Spinal cord (tissue), 10 donors: ENCODE measurements around the gene ZNF324B. TPM values are rescaled to one million over a fixed set of nuclear protein-coding genes. Genes with fewer than 3 reads are reported as not detected.
"Not testable (repeated sequence)": the region's sequence is repeated elsewhere in the genome, so short reads cannot be mapped to it uniquely, and the experiment has no call there.

ENCODE experiments used
- DNase-seq, 6 donors: peaks; one replicate each; pipeline versions ENCODE4 v3.0.0 to v3.0.0-alpha.2; 2013 to 2015; ENCODE audit warnings: low spot score in 6 of 6, low read depth in 4 of 6
- H3K27ac ChIP-seq: one replicate; pipeline ENCODE4 v1.5.1; 2013; ENCODE audit warnings: low read depth, low read length, control low read depth
- H3K27me3 ChIP-seq: one replicate; pipeline ENCODE4 v1.6.1; 2013; ENCODE audit warnings: low read length; ENCODE audit not compliant: control insufficient read depth, insufficient read depth
- H3K36me3 ChIP-seq: one replicate; pipeline ENCODE4 v1.6.1; 2013; ENCODE audit warnings: low read length; ENCODE audit not compliant: control insufficient read depth, insufficient read depth
- H3K4me1 ChIP-seq: one replicate; pipeline ENCODE4 v1.6.1; 2013; ENCODE audit warnings: low read length; ENCODE audit not compliant: control insufficient read depth, insufficient read depth
- H3K4me3 ChIP-seq: one replicate; pipeline ENCODE4 v1.5.1; 2013; ENCODE audit warnings: low read depth, low read length, control low read depth
- H3K9me3 ChIP-seq: one replicate; pipeline ENCODE4 v1.6.1; 2013; ENCODE audit warnings: low read length; ENCODE audit not compliant: control insufficient read depth, insufficient read depth
- WGBS: methylation state at CpG from one replicate; pipeline ENCODE4 v1.1.5; 2013; ENCODE audit warnings: missing lambda C conversion rate; ENCODE audit not compliant: insufficient coverage; 5-methylcytosine and 5-hydroxymethylcytosine counted together
- polyA plus RNA-seq, 2 donors: library from polyadenylated mRNA; unstranded; fragments of 120-200 nt; gene quantifications; one replicate each; pipeline ENCODE4 v1.2.1, GENCODE V29; 2013; ENCODE audit not compliant: insufficient read length in 2 of 2
- total RNA-seq, 2 donors: library from RNA; depleted of rRNA in 1 of 2; stranded (reverse); fragments of 120-200 nt in 1 of 2; fragments of >200 nt in 1 of 2; gene quantifications; one replicate each; pipeline versions ENCODE4 v1.2.3 to v1.2.4, GENCODE V29; 2013 to 2014
- donor health status: healthy.

Gene ZNF324B
- total and polyA plus RNA-seq, 4 donors = 7.3 to 10.1 (median 9.0) TPM

DNA sequence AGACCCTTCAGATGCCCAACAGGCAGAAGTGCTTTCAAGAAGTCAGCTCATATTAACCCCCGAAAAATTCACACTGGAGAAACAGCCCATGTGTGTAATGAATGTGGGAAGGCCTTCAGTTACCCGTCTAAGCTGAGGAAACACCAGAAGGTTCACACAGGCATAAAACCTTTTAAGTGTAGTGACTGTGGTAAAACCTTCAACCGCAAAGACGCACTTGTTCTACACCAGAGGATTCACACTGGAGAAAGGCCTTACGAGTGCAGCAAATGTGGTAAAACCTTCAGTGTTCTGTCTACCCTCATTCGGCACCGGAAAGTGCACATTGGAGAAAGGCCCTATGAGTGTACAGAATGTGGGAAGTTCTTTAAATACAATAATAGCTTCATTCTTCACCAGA is 34.4 kb upstream of the ZNF324B start:
- no peak for DNase-seq
- Histone ChIP-seq H3K27ac (no peak overlapping the region), H3K9me3 (no peaks in the 10 kb centered on the region), H3K4me3 (no peak overlapping the region), H3K36me3 (peaks cover 70% of the 10 kb centered on the region), H3K27me3 (no peaks in the 10 kb centered on the region), H3K4me1 (no peaks in the 10 kb centered on the region)
- 100% methylated on average over 4 of the region's 7 CpGs for WGBS

- no peak for DNase-seq
- Histone ChIP-seq H3K4me3 (no peak overlapping the region), H3K4me1 (no peaks in the 10 kb centered on the region), H3K36me3 (peaks cover 35% of the 10 kb centered on the region), H3K27me3 (no peaks in the 10 kb centered on the region), H3K9me3 (peaks cover 25% of the 10 kb centered on the region), H3K27ac (no peak overlapping the region)
- WGBS = no CpG with 5 or more reads among the region's 1 CpG
Measured at GRCh38 chr19:58428617-58429016, 22.8 kb upstream of the ZNF324B start.

- no peak for DNase-seq
- Histone ChIP-seq H3K4me3 (no peak overlapping the region), H3K4me1 (no peaks in the 10 kb centered on the region), H3K36me3 (peaks cover 46% of the 10 kb centered on the region), H3K27me3 (no peaks in the 10 kb centered on the region), H3K9me3 (peaks cover 35% of the 10 kb centered on the region), H3K27ac (no peak overlapping the region)
Measured at GRCh38 chr19:58429745-58430144, 21.7 kb upstream of the ZNF324B start.

DNA sequence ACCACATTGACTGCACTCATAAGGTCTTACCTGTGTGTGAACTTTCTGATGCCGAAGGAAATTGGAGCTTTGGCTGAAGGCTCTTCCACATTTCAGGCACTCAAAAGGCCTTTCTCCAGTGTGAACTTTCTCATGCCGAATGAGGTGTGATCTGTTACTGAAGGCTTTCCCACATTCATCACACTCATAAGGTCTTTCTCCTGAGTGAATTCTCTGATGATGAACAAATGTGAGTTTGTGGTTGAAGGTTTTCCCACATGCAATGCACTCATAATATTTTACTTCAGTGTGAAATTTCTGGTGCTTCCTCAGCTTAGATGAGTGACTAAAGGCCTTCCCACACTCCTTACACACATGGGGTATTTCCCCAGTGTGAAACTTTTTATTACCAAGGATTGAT is 17.2 kb upstream of the ZNF324B start:
- H3K27me3 ChIP-seq = no peaks in the 10 kb centered on the region
- H3K4me1 ChIP-seq = peaks cover 5% of the 10 kb centered on the region
- H3K27ac ChIP-seq = no peak overlapping the region
- no peak for DNase-seq
- no peak overlapping the region for H3K4me3 ChIP-seq
- H3K36me3 ChIP-seq = peaks cover 75% of the 10 kb centered on the region
- no CpG with 5 or more reads among the region's 2 CpGs for WGBS
- H3K9me3 ChIP-seq = peaks cover 47% of the 10 kb centered on the region

DNA sequence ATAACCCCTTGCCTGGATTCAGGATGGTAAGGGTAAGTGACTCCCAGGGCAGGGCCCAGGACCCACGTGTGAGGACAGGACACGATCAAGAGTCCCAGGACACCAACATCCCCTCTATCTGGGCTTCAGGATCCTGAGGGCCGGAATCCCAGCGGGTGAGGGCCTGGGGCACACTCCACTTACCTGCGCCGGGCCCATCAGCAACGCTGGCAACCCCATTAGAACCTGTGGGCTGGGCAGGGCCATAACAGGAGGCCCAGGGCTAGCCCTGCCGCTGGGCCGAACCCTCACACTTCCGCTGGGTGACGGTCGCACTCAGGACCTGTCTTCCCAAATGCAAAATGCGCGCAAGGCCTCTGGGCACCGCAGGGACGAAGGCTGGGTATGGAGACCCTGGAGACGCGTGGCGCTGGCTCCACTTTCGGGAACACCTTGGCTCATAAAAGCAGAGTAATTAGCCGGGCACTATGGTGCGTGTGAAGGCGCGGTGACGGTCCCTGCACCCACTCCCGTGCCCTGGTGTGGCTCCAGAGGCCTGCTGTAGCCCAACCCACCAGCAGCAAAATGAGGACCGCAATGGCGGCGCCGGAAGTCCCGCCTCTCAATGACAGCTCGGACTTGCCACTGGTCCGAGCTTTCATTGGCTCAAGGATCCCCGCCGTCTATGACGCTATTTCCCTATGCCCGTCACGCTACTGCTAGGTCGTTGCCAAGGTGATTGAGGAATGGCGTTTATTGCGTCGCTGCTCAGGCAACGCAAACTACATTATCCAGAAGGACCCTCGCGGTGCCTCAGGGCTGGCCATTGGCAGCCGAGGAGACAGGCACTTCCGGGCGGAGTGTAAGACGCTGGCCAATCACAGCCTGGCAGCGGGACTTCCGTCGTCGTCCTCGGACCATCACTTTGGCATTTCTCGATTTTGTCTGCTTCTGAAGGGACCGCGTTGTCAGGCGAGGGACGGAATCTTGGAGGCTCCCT is 11.6 kb upstream of the ZNF324B start, which contains the start of gene ZNF132:
Gene ZNF132 (minus strand): TSS at position 578 of the 979 bp plus-strand sequence. CDS start 332 bp downstream, at position 246.
- 5% methylated on average over 59 of the region's 59 CpGs for WGBS
- DNase-seq = peak; percentile 98 to 100 (median 99)
- peaks cover 20% of the 10 kb centered on the region for H3K4me1 ChIP-seq
- peaks cover 28% of the 10 kb centered on the region for H3K36me3 ChIP-seq
- peaks cover 10% of the 10 kb centered on the region for H3K9me3 ChIP-seq
- no peaks in the 10 kb centered on the region for H3K27me3 ChIP-seq
- H3K27ac ChIP-seq = peak within 1 kb of the TSS; percentile 77
- peak within 1 kb of the TSS; percentile 81 for H3K4me3 ChIP-seq

DNA sequence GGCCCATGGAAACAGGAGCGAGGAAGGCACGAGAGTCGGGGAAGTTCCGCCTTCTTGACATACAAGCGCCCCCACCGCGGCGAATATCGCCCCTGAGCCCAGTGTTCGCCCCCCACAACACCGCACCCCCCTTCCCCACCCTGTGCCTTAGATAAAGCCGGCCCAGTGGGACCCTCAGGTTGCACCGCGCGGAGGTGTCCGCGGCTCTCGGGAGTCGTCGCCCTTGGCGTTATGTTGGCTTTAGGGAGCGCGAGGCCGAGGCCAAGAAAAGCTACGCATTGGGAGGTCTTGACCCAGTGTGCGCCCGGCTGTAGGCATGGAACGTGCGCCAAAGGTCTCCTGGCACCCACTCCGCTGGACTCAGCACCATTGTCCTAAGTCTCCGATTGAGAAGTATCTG is 10.9 kb upstream of the ZNF324B start:
- peak overlapping the region; percentile 81 for H3K4me3 ChIP-seq
- peaks cover 20% of the 10 kb centered on the region for H3K4me1 ChIP-seq
- WGBS = 16% methylated on average over 30 of the region's 31 CpGs
- peaks cover 7% of the 10 kb centered on the region for H3K9me3 ChIP-seq
- no peaks in the 10 kb centered on the region for H3K27me3 ChIP-seq
- H3K36me3 ChIP-seq = peaks cover 21% of the 10 kb centered on the region
- H3K27ac ChIP-seq = peak overlapping the region; percentile 77
- peak in 1 of 6 donors; percentile 11 for DNase-seq

GRCh38 chr19:58442986-58443385 is 8.4 kb upstream of the ZNF324B start:
- not testable (repeated sequence) for H3K4me3 ChIP-seq, H3K9me3 ChIP-seq, H3K27ac ChIP-seq, DNase-seq, H3K36me3 ChIP-seq, H3K27me3 ChIP-seq
- peaks cover 20% of the 10 kb centered on the region for H3K4me1 ChIP-seq
- WGBS = 77% methylated on average over 7 of the region's 7 CpGs

DNA sequence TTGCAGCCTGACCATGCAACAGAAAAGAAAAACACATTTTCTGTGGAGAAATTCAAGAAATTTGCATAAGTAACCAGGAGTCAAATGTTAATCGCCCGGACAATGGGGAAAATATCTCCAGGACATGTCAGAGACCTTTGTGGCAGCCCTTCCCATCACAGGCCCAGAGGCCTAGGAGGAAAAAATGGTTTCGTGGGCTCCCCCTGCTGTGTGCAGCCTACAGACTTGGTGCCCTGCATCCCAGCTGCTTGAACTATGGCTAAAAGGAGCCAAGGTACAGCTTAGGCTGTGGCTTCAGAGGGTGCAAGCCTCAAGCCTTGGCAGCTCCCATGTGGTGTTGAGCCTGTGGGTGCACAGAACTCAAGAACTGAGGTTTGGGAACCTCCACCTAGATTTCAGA is 2.6 kb upstream of the ZNF324B start:
- not testable (repeated sequence) for H3K27ac ChIP-seq, H3K9me3 ChIP-seq, H3K27me3 ChIP-seq, DNase-seq, H3K36me3 ChIP-seq, H3K4me3 ChIP-seq
- WGBS = 65% methylated on average over 3 of the region's 3 CpGs
- peaks cover 13% of the 10 kb centered on the region for H3K4me1 ChIP-seq

DNA sequence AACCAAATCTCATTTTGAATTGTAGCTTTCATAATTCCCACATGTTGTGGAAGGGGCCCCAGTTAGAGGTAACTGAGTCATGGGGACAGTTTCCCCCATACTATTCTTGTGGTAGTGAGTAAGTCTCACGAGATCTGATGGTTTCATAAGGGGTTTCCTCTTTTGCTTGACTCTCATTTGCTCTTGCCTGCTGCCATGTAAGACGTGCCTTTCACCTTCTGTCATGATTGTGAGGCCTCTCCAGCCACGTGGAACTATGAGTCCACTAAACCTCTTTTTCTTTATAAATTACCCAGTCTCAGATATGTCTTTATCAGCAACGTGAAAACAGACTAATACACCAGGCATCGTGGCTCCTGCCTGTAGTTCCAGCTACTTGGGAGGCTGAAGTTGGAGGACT is 1.4 kb upstream of the ZNF324B start:
- not testable (repeated sequence) for H3K9me3 ChIP-seq
- WGBS = 54% methylated on average over 3 of the region's 5 CpGs

More for the DNA sequence above, 1.4 kb upstream of the ZNF324B start:
- H3K27ac ChIP-seq, DNase-seq, H3K27me3 ChIP-seq, H3K4me3 ChIP-seq: not testable (repeated sequence)
- peaks cover 13% of the 10 kb centered on the region for H3K4me1 ChIP-seq
- peaks cover 18% of the 10 kb centered on the region for H3K36me3 ChIP-seq
